DND-41 (cell line): ENCODE results near the gene C1orf56.

ENCODE experiments used
- CTCF ChIP-seq: IDR thresholded peaks from 2 replicates; pipeline ENCODE4 v1.5.1; 2012; ENCODE audit warnings: borderline replicate concordance, low read length, moderate library complexity, mild to moderate bottlenecking; ENCODE audit not compliant: poor library complexity, severe bottlenecking; ENCODE audit errors: extremely low read depth
- EZH2 ChIP-seq: IDR thresholded peaks from 3 replicates; pipeline ENCODE4 v1.6.1; 2012; ENCODE audit warnings: borderline replicate concordance, low read depth, mild to moderate bottlenecking, moderate library complexity, low read length, inconsistent platforms; ENCODE audit not compliant: severe bottlenecking

GRCh38 chr1:151061704-151062103, 14.2 kb downstream of the C1orf56 start:
- no peak for TF ChIP-seq EZH2
- TF ChIP-seq CTCF, result no peak
